ENCODE data around the gene SLAMF1.
"Not testable (repeated sequence)": the region's sequence is repeated elsewhere in the genome, so short reads cannot be mapped to it uniquely, and the experiment has no call there.

Gene SLAMF1

GRCh38 chr1:160638540-160638857, 8.3 kb downstream of the SLAMF1 start:
- no peak for DNase-seq

- DNase-seq, result no peak
Measured at GRCh38 chr1:160637821-160638539, 8.9 kb downstream of the SLAMF1 start.

GRCh38 chr1:160637065-160637464, 9.8 kb downstream of the SLAMF1 start:
- no peak for DNase-seq

GRCh38 chr1:160636547-160636946, 10.3 kb downstream of the SLAMF1 start:
- no peak for DNase-seq

- DNase-seq, result no peak
Measured at GRCh38 chr1:160636076-160636475, 10.8 kb downstream of the SLAMF1 start.

GRCh38 chr1:160634543-160635491, 12.0 kb downstream of the SLAMF1 start:
- no peak for DNase-seq

- DNase-seq, result no peak
Measured at GRCh38 chr1:160633330-160633903, 13.4 kb downstream of the SLAMF1 start.

- no peak for DNase-seq
Measured at GRCh38 chr1:160631983-160632625, 14.7 kb downstream of the SLAMF1 start.

- DNase-seq, result no peak
Measured at GRCh38 chr1:160630523-160631451, 16.1 kb downstream of the SLAMF1 start.

GRCh38 chr1:160629286-160630210, 17.3 kb downstream of the SLAMF1 start:
- no peak for DNase-seq

- DNase-seq, result no peak
Measured at GRCh38 chr1:160628799-160629263, 18.0 kb downstream of the SLAMF1 start.

- not testable (repeated sequence) for DNase-seq
Measured at GRCh38 chr1:160627677-160628289, 19.1 kb downstream of the SLAMF1 start.

GRCh38 chr1:160626509-160627342, 20.1 kb downstream of the SLAMF1 start:
- no peak for DNase-seq

- no peak for DNase-seq
Measured at GRCh38 chr1:160625725-160626498, 20.9 kb downstream of the SLAMF1 start.

- no peak for DNase-seq
Measured at GRCh38 chr1:160625321-160625720, 21.5 kb downstream of the SLAMF1 start.

- DNase-seq, result no peak
Measured at GRCh38 chr1:160624464-160624863, 22.4 kb downstream of the SLAMF1 start.

- no peak for DNase-seq
Measured at GRCh38 chr1:160623862-160624261, 23.0 kb downstream of the SLAMF1 start.

GRCh38 chr1:160623227-160623633, 23.6 kb downstream of the SLAMF1 start:
- DNase-seq, result no peak

Measured in NCI-H1436 treated with DMSO at 0.1 percent for 48 hours (cell line).